DOHH2 (cell line): ENCODE results near the gene PDCD7.
A peak's percentile ranks its signal among the peaks of the same experiment; 100 is the strongest.

Experiments used
- H3F3A ChIP-seq: fragments of 200-600 bp; sonication (generic), shearing (Covaris generic); 2 replicates; pipeline ENCODE4 v1.6.0; 2016; ENCODE audit warnings: antibody characterized with exemption, mild to moderate bottlenecking; ENCODE audit not compliant: control insufficient read depth, insufficient read depth
- H3K27ac ChIP-seq: fragments of 200-600 bp; sonication (generic); 2 replicates; pipeline ENCODE4 v1.5.1; 2014; ENCODE audit warnings: low read depth, mild to moderate bottlenecking, low read length, moderate library complexity
- H3K27me3 ChIP-seq: fragments of 200-600 bp; sonication (generic); 2 replicates; pipeline ENCODE4 v1.6.1; 2014; ENCODE audit warnings: mild to moderate bottlenecking, low read length, mixed read lengths; ENCODE audit not compliant: control insufficient read depth
- H3K36me3 ChIP-seq: fragments of 200-600 bp; sonication (generic); 2 replicates; pipeline ENCODE4 v1.6.1; 2014; ENCODE audit warnings: mild to moderate bottlenecking, low read length, moderate library complexity, mixed read lengths; ENCODE audit not compliant: control insufficient read depth
- H3K4me1 ChIP-seq: fragments of 200-600 bp; sonication (generic); 2 replicates; pipeline ENCODE4 v1.6.1; 2014; ENCODE audit warnings: mild to moderate bottlenecking, low read length, mixed read lengths; ENCODE audit not compliant: control insufficient read depth
- H3K4me2 ChIP-seq: fragments of 200-600 bp; sonication (generic); 2 replicates; pipeline ENCODE4 v1.6.0; 2014; ENCODE audit warnings: mild to moderate bottlenecking, low read length, moderate library complexity
- H3K4me3 ChIP-seq: fragments of 200-600 bp; sonication (generic); 2 replicates; pipeline ENCODE4 v1.5.1; 2014; ENCODE audit warnings: mild to moderate bottlenecking, low read length, mixed read lengths
- H3K79me2 ChIP-seq: fragments of 200-600 bp; sonication (generic); 2 replicates; pipeline ENCODE4 v1.6.1; 2014; ENCODE audit warnings: mild to moderate bottlenecking, low read length, mixed read lengths; ENCODE audit not compliant: control insufficient read depth
- H3K9me2 ChIP-seq: fragments of 200-600 bp; sonication (generic); replicated peaks from 2 replicates; pipeline ENCODE4 v1.6.1; 2014; ENCODE audit warnings: mild to moderate bottlenecking, low read length, mixed read lengths; ENCODE audit not compliant: control insufficient read depth
- H3K9me3 ChIP-seq: fragments of 200-600 bp; sonication (generic); 2 replicates; pipeline ENCODE4 v1.6.1; 2014; ENCODE audit warnings: antibody characterized with exemption, low read length, mixed read lengths; ENCODE audit not compliant: control insufficient read depth, insufficient read depth
- H4K20me1 ChIP-seq: fragments of 200-600 bp; sonication (generic); 2 replicates; pipeline ENCODE4 v1.6.0; 2014; ENCODE audit warnings: low read depth, mild to moderate bottlenecking, antibody characterized with exemption, low read length, moderate library complexity; ENCODE audit not compliant: control insufficient read depth, insufficient read depth
- CTCF ChIP-seq: fragments of 200-600 bp; sonication (generic); IDR thresholded peaks from one replicate; pipeline ENCODE4 v1.5.1; 2014; ENCODE audit warnings: antibody characterized with exemption, mild to moderate bottlenecking, low read depth, low read length; ENCODE audit not compliant: poor library complexity, severe bottlenecking
- EZH2phosphoT487 ChIP-seq: fragments of 200-600 bp; sonication (generic); IDR thresholded peaks from 2 replicates; pipeline ENCODE4 v1.6.1; 2017; ENCODE audit warnings: borderline replicate concordance, mild to moderate bottlenecking, antibody characterized with exemption, low read length, moderate library complexity, mixed read lengths

The PDCD7 gene

DNA sequence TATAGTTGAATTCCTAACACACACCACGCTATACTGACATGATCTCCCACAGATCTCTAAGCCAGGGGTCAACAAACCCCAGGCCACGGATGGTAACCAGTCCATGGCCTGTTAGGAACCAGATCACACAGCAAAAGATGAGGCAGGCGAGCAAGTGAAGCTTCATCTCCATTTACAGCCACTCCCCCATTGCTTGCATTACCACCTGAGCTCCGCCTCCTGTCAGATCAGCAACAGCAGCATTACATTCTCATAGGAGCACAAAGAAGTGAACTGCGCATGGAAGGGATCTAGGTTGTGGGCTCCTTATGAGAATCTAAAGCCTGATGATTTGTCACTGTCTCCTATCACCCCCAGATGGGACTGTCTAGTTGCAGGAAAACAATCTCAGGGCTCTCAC is 2.7 kb downstream of the PDCD7 start:
- no peaks in the 10 kb centered on the region for H3K27me3 ChIP-seq
- TF ChIP-seq EZH2phosphoT487 = no peak
- no peak overlapping the region for H3K27ac ChIP-seq
- H3K4me2 ChIP-seq = 0 out of 2 replicates have a peak overlapping the region, but pooled peaks have one; percentile 7
- no peak overlapping the region for H3K4me3 ChIP-seq
- peaks cover 19% of the 10 kb centered on the region for H3K4me1 ChIP-seq
- peaks cover 69% of the 10 kb centered on the region for H3K79me2 ChIP-seq
- peaks cover 7% of the 10 kb centered on the region; the same call in 1 of the 2 replicates for H4K20me1 ChIP-seq
- no peaks in the 10 kb centered on the region for H3K9me3 ChIP-seq
- peaks cover 46% of the 10 kb centered on the region for H3K36me3 ChIP-seq
- no peaks in the 10 kb centered on the region for H3F3A ChIP-seq
- no peaks in the 10 kb centered on the region for H3K9me2 ChIP-seq

- no peak overlapping the region for H3K4me2 ChIP-seq
- no peak overlapping the region for H3K27ac ChIP-seq
- no peaks in the 10 kb centered on the region for H3K79me2 ChIP-seq
- H4K20me1 ChIP-seq = no peaks in the 10 kb centered on the region
- TF ChIP-seq EZH2phosphoT487 (no peak), CTCF (no peak)
- peaks cover 10% of the 10 kb centered on the region; the same call in 1 of the 2 replicates for H3F3A ChIP-seq
- H3K27me3 ChIP-seq = no peaks in the 10 kb centered on the region
- H3K4me3 ChIP-seq = no peak overlapping the region
- H3K36me3 ChIP-seq = peaks cover 67% of the 10 kb centered on the region
- H3K9me2 ChIP-seq = no peaks in the 10 kb centered on the region
- no peaks in the 10 kb centered on the region for H3K9me3 ChIP-seq
- no peaks in the 10 kb centered on the region for H3K4me1 ChIP-seq
Measured at GRCh38 chr15:65115542-65115941, 18.1 kb downstream of the PDCD7 start.

GRCh38 chr15:65115086-65115485 is 18.5 kb downstream of the PDCD7 start, which contains the start of gene UBAP1L:
Gene UBAP1L (minus strand): TSS chr15:65115200. CDS start chr15:65106215, 8,985 bp downstream.
- H3K27ac ChIP-seq = no peak within 1 kb of the TSS
- no peaks in the 10 kb centered on the region for H3K79me2 ChIP-seq
- H3K27me3 ChIP-seq = no peaks in the 10 kb centered on the region
- peaks cover 10% of the 10 kb centered on the region; the same call in 1 of the 2 replicates for H3F3A ChIP-seq
- H3K9me3 ChIP-seq = no peaks in the 10 kb centered on the region
- peaks cover 64% of the 10 kb centered on the region for H3K36me3 ChIP-seq
- no peaks in the 10 kb centered on the region for H4K20me1 ChIP-seq
- H3K4me2 ChIP-seq = no peak within 1 kb of the TSS
- no peak within 1 kb of the TSS for H3K4me3 ChIP-seq
- TF ChIP-seq CTCF (no peak), EZH2phosphoT487 (no peak)
- no peaks in the 10 kb centered on the region for H3K9me2 ChIP-seq
- no peaks in the 10 kb centered on the region for H3K4me1 ChIP-seq

DNA sequence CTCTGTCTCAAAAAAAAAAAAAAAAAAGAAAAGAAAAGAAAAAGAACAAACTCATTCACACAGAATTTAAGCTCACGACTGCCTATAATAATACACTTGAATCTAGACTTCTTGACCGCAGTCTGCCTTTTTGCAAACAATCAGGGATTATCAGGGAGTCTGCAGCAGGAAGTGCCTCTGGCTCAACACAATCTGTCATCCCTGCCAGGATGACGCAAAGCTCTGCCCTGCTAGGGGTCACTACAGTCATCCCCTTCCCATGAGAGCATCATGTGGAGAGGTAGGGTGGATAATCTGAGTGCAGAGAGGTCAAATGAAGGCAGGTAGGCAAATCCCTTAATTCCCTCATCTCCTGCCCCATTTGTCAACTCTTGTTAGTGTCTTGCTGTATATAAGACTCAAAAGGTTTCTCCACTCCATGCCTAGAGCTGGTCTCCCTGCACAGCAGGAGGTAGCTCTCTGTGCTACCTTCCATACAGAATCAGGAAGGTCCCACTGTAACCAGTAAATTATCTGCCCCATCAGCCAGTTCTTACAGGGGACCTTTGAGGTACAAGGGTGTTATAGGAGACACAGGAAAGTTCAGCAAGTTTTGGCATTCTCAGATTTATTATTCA is 22.8 kb downstream of the PDCD7 start:
- Histone ChIP-seq H3K9me2 (no peaks in the 10 kb centered on the region), H3F3A (0 out of 2 replicates have a peak, but pooled peaks cover 5% of the 10 kb centered on the region), H3K4me3 (no peak overlapping the region), H3K9me3 (no peaks in the 10 kb centered on the region), H3K79me2 (no peaks in the 10 kb centered on the region), H3K27ac (no peak overlapping the region), H3K36me3 (peaks cover 27% of the 10 kb centered on the region), H3K4me1 (no peaks in the 10 kb centered on the region), H3K4me2 (no peak overlapping the region), H4K20me1 (no peaks in the 10 kb centered on the region), H3K27me3 (no peaks in the 10 kb centered on the region)
- TF ChIP-seq CTCF = no peak
- TF ChIP-seq EZH2phosphoT487 = no peak
